ENCODE measurements around the gene DMWD.

DMWD gene

GRCh38 chr19:45793876-45794275 is 1.2 kb upstream of the DMWD start:
- TF ChIP-seq CTCF (IDR thresholded peaks at IDR 0.05; ENCODE audit: low read depth, low read length): no peak
- no peak for DNase-seq (ENCODE audit: extremely low read depth, low read depth)

- no peak for TF ChIP-seq CTCF (IDR thresholded peaks at IDR 0.05; ENCODE audit: low read depth, low read length)
- no peak for DNase-seq (ENCODE audit: extremely low read depth, low read depth)
These were observed 526 bp upstream of the DMWD start for GRCh38 chr19:45793178-45793564.

- TF ChIP-seq CTCF (IDR thresholded peaks at IDR 0.05; ENCODE audit: low read depth, low read length): no peak
- no peak for DNase-seq (ENCODE audit: extremely low read depth, low read depth)
These were observed 738 bp downstream of the DMWD start for GRCh38 chr19:45791744-45792469.

GRCh38 chr19:45790942-45791341 is 1.7 kb downstream of the DMWD start:
- DNase-seq (ENCODE audit: extremely low read depth, low read depth): no peak
- TF ChIP-seq CTCF (IDR thresholded peaks at IDR 0.05; ENCODE audit: low read depth, low read length): no peak

GRCh38 chr19:45789035-45789786 is 3.4 kb downstream of the DMWD start:
- no peak for TF ChIP-seq CTCF (IDR thresholded peaks at IDR 0.05; ENCODE audit: low read depth, low read length)
- DNase-seq (ENCODE audit: extremely low read depth, low read depth): no peak

GRCh38 chr19:45786533-45786894 is 6.1 kb downstream of the DMWD start:
- no peak for TF ChIP-seq CTCF (IDR thresholded peaks at IDR 0.05; ENCODE audit: low read depth, low read length)

GRCh38 chr19:45785781-45786532 is 6.7 kb downstream of the DMWD start:
- no peak for DNase-seq (ENCODE audit: extremely low read depth, low read depth)

More at GRCh38 chr19:45786533-45786894, 6.1 kb downstream of the DMWD start:
- DNase-seq (ENCODE audit: extremely low read depth, low read depth): no peak

More at GRCh38 chr19:45785781-45786532, 6.7 kb downstream of the DMWD start:
- no peak for TF ChIP-seq CTCF (IDR thresholded peaks at IDR 0.05; ENCODE audit: low read depth, low read length)

Measured in AG09319 (cell line).